Hepatocyte (in vitro differentiated cells): Measurements from ENCODE around the gene TLK2. TPM values are rescaled to one million over a fixed set of nuclear protein-coding genes. Genes with fewer than 3 reads are reported as not detected.

ENCODE experiments used
- DNase-seq: peaks from one replicate; pipeline ENCODE4 v3.0.0-alpha.2; 2016; ENCODE audit warnings: low spot score
- H2AFZ ChIP-seq: fragments of 200-600 bp; sonication (generic); 2 replicates; pipeline ENCODE4 v1.6.0; 2016; ENCODE audit warnings: antibody characterized with exemption, mild to moderate bottlenecking
- H3K27ac ChIP-seq: fragments of 200-600 bp; sonication (generic); 2 replicates; pipeline ENCODE4 v1.5.1; 2016; ENCODE audit warnings: mild to moderate bottlenecking
- H3K27me3 ChIP-seq: fragments of 200-600 bp; sonication (generic); 2 replicates; pipeline ENCODE4 v1.6.1; 2016
- H3K36me3 ChIP-seq: fragments of 200-600 bp; sonication (generic); replicated peaks from 2 replicates; pipeline ENCODE4 v1.5.1; 2016; ENCODE audit warnings: low read depth; ENCODE audit not compliant: insufficient read depth
- H3K4me1 ChIP-seq: fragments of 200-600 bp; sonication (generic); 2 replicates; pipeline ENCODE4 v1.5.1; 2016; ENCODE audit warnings: mild to moderate bottlenecking, moderate library complexity; ENCODE audit not compliant: insufficient read depth
- H3K4me2 ChIP-seq: fragments of 200-600 bp; sonication (generic); 2 replicates; pipeline ENCODE4 v1.6.0; 2016
- H3K4me3 ChIP-seq: fragments of 200-600 bp; sonication (generic); 2 replicates; pipeline ENCODE4 v1.5.1; 2016; ENCODE audit warnings: mild to moderate bottlenecking
- H3K79me2 ChIP-seq: fragments of 200-600 bp; sonication (generic); 2 replicates; pipeline ENCODE4 v1.6.0; 2017; ENCODE audit warnings: mild to moderate bottlenecking
- H3K9me2 ChIP-seq: fragments of 200-600 bp; sonication (generic); replicated peaks from 2 replicates; pipeline ENCODE4 v1.6.0; 2017; ENCODE audit warnings: mild to moderate bottlenecking; ENCODE audit not compliant: insufficient read depth
- H3K9me3 ChIP-seq: fragments of 200-600 bp; sonication (generic); 2 replicates; pipeline ENCODE4 v1.5.1; 2016; ENCODE audit warnings: low read depth, mild to moderate bottlenecking
- H4K20me1 ChIP-seq: fragments of 200-600 bp; sonication (generic); 2 replicates; pipeline ENCODE4 v1.6.0; 2016; ENCODE audit warnings: mild to moderate bottlenecking; ENCODE audit not compliant: insufficient read depth, poor library complexity, severe bottlenecking
- CTCF ChIP-seq: fragments of 200-600 bp; sonication (generic); IDR thresholded peaks from 2 replicates; pipeline ENCODE4 v1.5.1; 2016; ENCODE audit warnings: antibody characterized with exemption, mild to moderate bottlenecking; ENCODE audit not compliant: poor library complexity
- EZH2 ChIP-seq: fragments of 200-600 bp; sonication (generic); IDR thresholded peaks from 2 replicates; pipeline ENCODE4 v1.6.1; 2016; ENCODE audit warnings: antibody characterized with exemption, mild to moderate bottlenecking, borderline replicate concordance
- EZH2phosphoT487 ChIP-seq: fragments of 200-600 bp; sonication (generic); IDR thresholded peaks from one replicate; pipeline ENCODE4 v1.6.1; 2018; ENCODE audit warnings: antibody characterized with exemption, mild to moderate bottlenecking, low read depth, moderate library complexity; ENCODE audit not compliant: unreplicated experiment, severe bottlenecking
- WGBS: methylation state at CpG from one replicate; pipeline ENCODE4 v1.1.6; 2016; ENCODE audit warnings: low lambda C conversion rate; ENCODE audit errors: missing lambda C conversion rate; 5-methylcytosine and 5-hydroxymethylcytosine counted together
- polyA plus RNA-seq: library from polyadenylated mRNA; unstranded; fragments of >200 nt; fragmentation: Nextera tagmentation; extraction: Ambion mirVana; gene quantifications from 2 replicates; pipeline ENCODE4 v1.2.1, GENCODE V29; 2016
- total RNA-seq: library from RNA; depleted of rRNA; stranded (reverse); fragments of >200 nt; gene quantifications from 2 replicates; pipeline ENCODE4 v1.2.3, GENCODE V29; 2014

Gene TLK2
- total and polyA plus RNA-seq, 2 experiments from 2014 or later = 19.4 to 44.7 TPM

- peaks cover 14% of the 10 kb centered on the region for H3K36me3 ChIP-seq
- no peak overlapping the region for H2AFZ ChIP-seq
- H3K4me2 ChIP-seq = no peak overlapping the region
- DNase-seq = no peak
- H3K4me3 ChIP-seq = no peak overlapping the region
- no peak overlapping the region for H3K27ac ChIP-seq
- H3K9me2 ChIP-seq = no peaks in the 10 kb centered on the region
- H4K20me1 ChIP-seq = peaks cover 3% of the 10 kb centered on the region
- no peak for TF ChIP-seq EZH2
- no peak for TF ChIP-seq EZH2phosphoT487
- no peak for TF ChIP-seq CTCF
- H3K4me1 ChIP-seq = no peaks in the 10 kb centered on the region
- no peaks in the 10 kb centered on the region for H3K9me3 ChIP-seq
- no peaks in the 10 kb centered on the region for H3K27me3 ChIP-seq
- H3K79me2 ChIP-seq = peaks cover 1% of the 10 kb centered on the region
- WGBS = 97% methylated on average over 2 of the region's 2 CpGs
These were observed 118.0 kb downstream of the TLK2 start for GRCh38 chr17:62596662-62597061.

GRCh38 chr17:62597150-62597549 lies 118.5 kb downstream of the TLK2 start:
- Histone ChIP-seq H3K9me3 (no peaks in the 10 kb centered on the region), H3K27ac (no peak overlapping the region), H3K4me1 (no peaks in the 10 kb centered on the region), H3K36me3 (peaks cover 14% of the 10 kb centered on the region), H2AFZ (no peak overlapping the region), H3K79me2 (peaks cover 4% of the 10 kb centered on the region), H3K9me2 (no peaks in the 10 kb centered on the region), H3K4me2 (no peak overlapping the region), H3K4me3 (no peak overlapping the region), H4K20me1 (peaks cover 3% of the 10 kb centered on the region), H3K27me3 (no peaks in the 10 kb centered on the region)
- 100% methylated on average over 2 of the region's 2 CpGs for WGBS
- DNase-seq = no peak
- TF ChIP-seq EZH2phosphoT487 (no peak), CTCF (no peak), EZH2 (no peak)

GRCh38 chr17:62597920-62598319 lies 119.3 kb downstream of the TLK2 start:
- TF ChIP-seq CTCF (no peak), EZH2phosphoT487 (no peak), EZH2 (no peak)
- Histone ChIP-seq H3K4me2 (no peak overlapping the region), H3K4me3 (no peak overlapping the region), H4K20me1 (peaks cover 3% of the 10 kb centered on the region), H2AFZ (no peak overlapping the region), H3K79me2 (peaks cover 6% of the 10 kb centered on the region), H3K4me1 (no peaks in the 10 kb centered on the region), H3K9me2 (no peaks in the 10 kb centered on the region), H3K9me3 (no peaks in the 10 kb centered on the region), H3K27ac (no peak overlapping the region), H3K27me3 (no peaks in the 10 kb centered on the region), H3K36me3 (peaks cover 14% of the 10 kb centered on the region)
- DNase-seq = peak; percentile 23
- 66% methylated on average over 2 of the region's 2 CpGs for WGBS
